NCI-H2029 (cell line): ENCODE data around the gene IGHMBP2.
A peak's percentile ranks its signal among the peaks of the same experiment; 100 is the strongest.

Experiments used
- DNase-seq: peaks from one replicate; lab custom pipeline; 2025; lab: John Stamatoyannopoulos, UW

The IGHMBP2 gene

DNA sequence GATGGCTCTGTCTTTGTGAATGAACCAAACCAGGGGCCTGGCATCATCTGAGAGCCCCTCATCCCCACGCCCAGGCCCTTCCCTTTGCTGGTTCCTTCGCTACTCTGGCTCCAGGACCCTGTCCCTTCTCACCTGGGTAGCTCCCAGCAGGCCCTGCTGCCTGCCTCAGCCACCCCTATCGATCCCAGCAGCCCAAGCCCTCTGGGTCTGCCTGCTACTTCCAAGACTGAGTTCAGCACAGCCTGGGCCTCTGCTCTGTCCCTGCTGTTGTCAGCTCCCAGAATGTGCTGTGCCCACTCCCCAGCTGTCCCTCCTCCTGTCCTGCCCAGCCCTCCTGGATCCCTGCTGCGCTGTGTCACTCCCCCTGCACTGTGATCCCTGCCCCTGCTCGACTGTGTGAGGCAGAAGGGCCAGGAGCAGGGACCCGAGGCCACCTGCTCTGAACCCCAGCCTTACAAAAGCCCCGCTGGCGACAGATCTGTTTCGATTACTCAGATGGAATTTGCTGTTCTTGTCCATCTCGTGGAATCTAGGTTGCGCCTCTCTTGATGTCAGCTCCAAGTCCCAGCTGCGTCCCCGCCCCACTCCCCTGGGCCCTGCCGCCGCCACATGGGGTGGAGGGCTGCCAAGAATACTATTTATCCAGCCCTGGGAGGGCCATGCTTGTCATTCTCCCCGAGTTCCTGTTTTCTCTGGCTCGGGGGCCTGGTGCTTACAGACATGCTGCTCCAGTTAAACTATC is 13.0 kb upstream of the IGHMBP2 start:
- DNase-seq = no peak

DNA sequence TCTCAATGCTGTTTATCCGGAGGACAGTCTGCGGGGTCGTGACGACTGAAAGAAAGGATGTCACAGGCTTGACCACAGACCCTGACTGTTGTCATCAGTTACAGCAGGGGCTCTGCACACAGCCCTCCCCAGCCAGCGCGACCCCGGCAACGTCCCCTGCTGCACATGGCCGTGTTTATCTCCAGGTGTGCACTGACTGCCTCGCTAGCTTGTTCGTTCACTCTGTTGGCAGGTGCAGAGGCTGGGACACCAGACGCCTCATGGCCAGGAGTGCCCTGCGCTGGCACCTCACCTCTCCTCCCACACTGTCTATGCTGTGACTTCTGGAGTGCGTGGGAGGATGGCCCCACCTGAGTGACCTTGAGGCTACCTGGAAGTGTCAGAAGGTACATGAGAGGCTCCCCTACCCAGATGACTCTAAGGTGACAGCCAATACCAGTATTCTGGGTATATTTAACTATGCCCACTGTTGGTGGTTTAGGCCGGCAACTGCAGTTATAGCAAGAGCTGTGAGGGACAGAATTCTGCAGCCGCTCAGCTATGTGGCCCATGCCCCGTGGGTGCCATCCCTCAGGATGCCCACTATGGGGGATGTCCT is 12.2 kb upstream of the IGHMBP2 start:
- no peak for DNase-seq

DNA sequence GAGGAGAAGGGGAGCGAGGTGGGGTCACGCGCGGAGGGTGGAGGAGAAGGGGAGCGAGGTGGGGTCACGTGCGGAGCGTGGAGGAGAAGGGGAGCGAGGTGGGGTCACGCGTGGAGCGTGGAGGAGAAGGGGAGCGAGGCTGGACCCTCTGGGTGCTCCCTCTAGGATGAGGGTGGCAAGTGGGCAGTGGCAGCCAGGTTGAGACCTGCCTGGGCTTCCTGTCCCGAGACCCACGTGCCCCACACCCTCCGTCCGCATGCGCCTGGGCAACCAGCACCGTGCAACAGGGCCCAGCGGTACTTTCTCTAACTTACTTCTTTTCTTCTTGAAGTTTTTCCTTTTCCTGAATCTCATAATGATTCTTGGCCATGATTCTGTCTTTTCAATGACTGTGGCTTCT is 11.1 kb upstream of the IGHMBP2 start:
- no peak for DNase-seq

DNA sequence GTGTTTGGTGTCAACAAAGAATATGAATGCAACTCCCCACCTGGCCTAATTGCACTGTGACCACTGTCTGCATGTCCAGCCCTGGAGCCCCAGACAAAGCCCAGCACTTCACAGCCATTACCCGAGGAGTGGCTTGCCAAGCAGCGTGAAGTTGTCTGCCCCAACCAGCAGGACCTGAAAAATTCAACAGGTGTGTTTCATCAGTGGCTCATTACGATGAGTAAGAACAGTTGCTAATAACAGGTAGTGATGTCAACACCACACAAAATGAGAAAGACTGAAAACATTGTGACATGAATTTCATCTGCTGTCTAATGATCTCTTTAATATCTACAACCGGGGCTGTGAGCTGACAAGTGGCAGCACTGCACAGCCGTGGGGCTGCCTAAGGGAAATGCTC is 10.4 kb upstream of the IGHMBP2 start:
- no peak for DNase-seq

DNA sequence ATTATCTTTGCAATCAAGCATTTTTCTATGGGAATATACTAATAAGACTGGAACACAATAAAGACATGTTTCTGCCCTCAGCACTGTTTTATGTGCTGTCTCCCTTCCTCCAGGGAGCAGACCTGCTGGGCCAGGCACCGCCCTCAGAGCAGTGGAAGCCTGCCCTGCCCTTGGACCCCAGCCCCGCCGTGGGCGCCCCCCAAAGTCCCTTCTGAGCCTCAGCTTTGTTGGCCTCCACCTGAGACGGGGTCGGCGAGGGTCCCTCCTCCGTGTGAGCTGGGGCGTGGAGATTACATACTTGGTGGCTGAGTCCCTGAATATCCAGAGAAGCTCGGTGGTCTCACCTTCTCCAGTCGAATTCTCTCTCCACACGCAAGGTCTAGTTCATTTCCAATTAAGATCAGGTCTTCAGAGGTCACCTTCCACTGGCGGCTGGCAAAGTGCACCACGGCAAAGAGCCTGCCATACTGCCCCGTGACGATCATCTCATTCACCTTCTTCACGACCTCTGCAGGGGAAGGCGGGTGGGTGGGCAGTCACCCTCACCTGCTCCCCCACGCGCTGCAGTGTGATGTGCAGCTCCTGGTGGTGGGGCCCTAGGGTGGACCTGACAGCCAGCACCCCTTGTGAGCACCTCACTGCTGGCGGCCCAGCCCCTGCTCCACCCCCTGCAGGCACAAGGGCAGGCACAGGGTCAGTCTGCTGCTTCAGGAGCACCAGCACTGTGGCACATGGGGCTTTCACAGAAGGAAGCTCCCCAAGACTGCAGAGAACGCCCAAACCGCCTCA is 7.3 kb upstream of the IGHMBP2 start:
- DNase-seq = no peak

DNA sequence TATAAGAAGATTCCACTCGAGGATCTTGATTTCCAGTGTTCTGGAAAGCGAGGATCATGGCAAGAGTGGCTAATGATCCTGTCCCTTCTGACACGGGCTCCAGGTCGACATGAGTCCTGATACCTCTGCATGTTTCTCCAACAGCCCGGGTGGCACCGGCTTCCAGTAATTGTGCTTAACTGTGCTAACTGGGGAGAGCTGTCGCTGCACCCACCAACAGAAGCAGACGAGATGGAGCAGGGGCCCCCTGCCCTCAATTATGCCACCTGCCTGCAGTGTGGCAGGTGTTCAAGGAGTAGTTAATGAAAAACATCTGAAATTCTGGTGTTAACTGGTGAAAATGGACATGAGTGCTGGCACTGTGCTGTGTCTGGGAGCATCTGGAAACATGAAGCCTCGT is 6.2 kb upstream of the IGHMBP2 start:
- no peak for DNase-seq

DNA sequence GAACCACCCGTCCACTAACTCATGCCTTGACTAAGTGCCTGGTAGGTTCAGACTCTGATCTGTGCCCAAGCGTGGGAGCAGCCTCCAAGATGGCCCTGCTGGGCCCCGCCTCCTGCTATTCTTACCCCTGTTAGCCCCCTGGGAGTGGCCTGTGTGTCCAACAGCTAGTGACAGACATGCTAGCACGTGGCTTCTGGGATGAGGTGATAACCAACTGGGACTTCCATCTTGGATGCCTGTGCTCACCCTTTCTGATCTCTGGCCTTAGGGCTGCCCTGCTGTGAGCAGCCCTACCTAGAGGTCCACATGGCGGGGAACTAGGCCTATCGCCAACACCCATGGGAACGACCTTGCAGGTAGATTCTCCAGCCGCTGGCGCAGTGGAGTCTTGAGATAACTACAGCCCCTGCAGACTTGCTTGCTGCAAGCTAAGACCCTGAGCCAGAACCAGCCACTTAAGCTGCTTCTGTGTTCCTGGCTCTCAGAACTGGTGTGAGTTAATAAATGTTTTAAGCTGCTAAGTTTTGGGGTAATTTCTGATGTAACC is 2.8 kb upstream of the IGHMBP2 start:
- DNase-seq = no peak

DNA sequence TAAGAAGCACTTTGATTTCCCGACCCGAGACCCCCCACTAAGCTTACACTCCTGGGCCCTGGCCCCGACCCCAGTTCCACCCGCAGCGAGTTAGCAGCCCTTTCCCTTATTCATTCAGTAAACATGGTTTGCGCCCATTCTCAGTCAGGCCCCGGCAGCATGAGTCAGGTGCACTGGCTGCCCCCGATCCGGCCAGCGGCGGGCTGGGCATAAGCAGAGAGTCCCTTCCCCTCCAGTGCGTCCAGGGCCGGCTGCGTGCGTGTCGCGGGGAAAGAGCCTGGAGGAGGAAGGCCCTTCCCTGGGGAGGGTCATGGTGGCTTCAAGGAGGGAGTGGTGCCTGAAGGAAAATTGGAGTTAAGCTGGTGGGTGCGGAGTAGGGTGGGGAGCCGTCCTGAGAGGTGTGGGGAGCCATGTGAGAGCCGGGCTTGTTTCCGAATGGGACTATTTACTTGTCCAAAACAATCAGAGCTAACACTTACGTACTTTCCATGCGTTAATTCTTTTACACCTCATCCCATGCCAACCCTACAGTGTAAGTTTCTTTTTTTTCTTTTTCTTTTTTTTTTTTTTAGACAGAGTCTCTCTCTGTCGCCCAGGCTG is 657 bp downstream of the IGHMBP2 start:
- no peak for DNase-seq

DNA sequence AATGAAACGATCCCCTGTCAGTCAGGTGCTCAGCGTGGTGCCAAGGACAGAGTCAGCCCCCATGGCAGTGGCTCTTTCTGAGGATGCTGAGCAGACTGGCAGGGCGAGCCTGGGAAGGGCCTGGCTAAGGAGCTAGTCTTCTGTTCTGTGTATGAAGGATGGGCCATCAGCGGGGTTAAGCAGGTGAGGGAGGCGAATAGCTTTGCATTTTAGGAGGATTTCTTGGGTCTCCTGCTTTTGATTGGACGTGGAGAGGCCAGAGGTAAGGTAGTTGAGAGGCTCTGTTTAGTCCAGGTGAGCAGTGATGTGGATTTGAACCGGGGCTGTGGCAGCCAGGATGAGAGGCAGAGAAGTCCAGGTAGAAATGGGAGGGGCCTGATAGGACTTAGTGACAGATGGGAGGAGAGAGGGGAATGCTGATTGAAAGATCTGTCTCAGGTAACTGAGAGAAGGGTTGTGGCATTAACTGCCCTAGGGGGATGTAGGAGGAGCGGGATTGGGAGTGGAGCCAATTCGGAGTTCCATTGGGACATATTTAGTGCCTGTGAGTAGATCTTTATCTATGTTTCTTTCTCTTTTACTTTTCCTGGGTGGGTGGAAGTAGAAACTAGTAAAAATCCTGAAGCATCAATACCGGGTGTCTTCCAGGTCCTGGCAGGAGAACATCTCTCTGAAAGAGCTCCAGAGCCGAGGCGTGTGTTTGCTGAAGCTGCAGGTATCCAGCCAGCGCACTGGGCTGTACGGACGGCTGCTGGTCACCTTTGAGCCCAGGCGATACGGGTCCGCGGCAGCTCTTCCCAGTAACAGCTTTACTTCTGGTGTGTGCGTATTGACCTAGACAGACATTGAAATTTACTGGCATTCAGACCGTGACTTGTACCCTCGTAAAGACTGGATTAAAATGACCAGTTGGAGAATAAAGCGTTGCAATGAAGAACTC is 2.0 kb downstream of the IGHMBP2 start:
- DNase-seq = no peak

DNA sequence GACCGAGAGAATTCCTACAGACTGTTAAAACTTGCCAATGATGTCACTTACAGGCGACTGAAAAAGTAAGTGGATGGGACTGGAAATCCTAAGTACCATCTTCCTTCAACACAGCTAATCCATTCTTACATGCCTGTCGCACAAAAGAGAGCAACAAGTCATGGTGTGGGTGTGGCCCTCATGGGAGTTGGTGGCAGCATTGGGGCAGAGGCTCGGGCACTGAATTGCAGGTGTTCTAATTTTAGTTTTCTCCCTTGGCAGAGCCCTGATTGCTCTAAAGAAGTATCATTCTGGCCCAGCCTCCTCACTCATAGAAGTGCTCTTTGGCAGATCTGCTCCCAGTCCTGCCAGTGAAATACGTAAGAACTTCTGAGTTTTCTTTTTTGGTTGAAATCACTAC is 4.6 kb downstream of the IGHMBP2 start:
- no peak for DNase-seq

DNA sequence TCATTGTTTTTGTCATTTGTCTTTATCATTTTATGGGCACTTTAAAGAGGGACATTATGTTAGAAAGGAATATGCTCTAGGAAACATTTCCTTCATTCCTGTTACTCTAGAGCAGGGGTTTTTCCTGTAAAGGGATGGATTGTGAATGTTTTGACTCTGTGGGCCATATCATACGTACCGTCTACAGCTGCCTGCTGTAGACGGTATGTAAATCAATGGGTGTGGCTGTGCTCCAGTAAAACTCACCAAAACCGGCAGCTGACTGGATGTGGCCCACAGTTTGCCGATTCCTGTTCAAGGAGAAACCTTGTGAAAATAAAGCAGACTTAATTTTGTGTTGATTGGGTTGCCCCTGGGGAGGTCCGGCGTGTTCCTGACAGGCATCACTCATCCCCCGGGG is 7.3 kb downstream of the IGHMBP2 start:
- no peak for DNase-seq

DNA sequence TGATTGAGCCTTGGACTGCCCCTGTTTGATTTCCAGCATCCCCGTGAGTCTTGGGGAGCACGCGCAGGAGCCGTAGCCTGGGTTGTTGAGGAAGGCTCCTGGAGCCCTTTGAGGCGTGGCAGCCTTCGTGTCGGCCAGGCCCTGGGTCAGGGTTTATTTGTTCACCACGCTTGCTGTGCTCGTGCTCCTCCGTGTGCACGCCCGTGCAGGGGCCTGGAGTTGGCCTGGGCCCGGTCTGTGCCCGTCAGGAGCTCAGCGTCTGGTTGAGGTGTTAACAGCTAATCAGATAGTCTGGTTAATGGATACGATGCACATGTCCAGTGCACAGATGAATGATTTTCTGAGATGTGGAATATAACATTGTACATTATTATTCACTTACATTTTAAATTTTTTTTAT is 8.0 kb downstream of the IGHMBP2 start:
- no peak for DNase-seq

DNA sequence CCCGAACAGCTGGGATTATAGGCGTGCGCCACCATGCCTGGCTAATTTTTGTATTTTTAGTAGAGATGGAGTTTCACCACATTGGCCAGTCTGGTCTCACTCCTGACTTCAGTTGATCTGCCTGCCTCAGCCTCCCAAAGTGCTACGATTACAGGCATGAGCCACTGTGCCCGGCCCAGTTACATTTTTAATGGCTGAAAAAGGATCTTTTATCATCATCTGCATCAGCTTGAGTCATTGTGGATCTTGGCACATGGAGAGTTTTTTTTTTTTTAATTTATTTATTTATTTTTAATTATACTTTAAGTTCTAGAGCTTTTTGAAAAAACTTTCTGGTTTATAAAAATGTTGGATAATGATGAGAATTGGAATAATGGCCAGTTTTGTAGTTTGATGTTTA is 8.6 kb downstream of the IGHMBP2 start:
- DNase-seq = no peak

DNA sequence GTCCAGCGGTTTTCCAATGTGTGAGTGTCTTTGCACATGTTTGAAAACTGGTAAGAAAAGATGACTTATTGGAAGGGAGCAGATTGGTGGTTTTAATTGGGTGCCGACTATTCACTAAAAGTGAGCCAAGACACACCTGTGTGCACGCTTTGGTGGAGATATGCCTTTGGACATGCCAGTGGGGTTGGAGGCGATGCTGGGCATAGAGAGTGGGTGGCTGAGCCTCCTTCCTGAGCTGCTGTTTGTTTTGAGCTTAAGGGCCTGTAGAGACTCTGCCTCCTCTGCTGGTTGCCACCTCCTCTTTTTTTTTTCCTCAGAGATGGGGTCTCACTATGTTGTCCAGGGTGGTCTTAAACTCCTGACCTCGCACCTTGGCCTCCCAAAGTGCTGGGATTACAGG is 9.5 kb downstream of the IGHMBP2 start:
- DNase-seq = no peak

DNA sequence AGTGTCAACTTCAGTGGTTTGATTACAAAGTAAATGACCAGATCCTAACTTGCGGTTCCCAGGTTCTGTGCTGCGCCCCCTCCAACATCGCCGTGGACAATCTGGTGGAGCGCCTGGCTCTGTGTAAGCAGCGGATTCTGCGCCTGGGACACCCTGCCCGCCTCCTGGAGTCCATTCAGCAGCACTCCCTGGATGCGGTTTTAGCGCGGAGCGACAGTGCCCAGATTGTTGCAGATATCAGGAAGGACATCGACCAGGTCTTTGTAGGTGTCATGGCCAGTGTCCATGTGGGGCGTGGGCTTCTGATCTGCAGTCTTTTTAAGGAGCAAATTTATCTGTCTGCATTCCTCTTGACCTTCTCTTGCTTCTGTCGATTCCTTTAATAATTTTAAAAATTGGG is 11.1 kb downstream of the IGHMBP2 start:
- no peak for DNase-seq

DNA sequence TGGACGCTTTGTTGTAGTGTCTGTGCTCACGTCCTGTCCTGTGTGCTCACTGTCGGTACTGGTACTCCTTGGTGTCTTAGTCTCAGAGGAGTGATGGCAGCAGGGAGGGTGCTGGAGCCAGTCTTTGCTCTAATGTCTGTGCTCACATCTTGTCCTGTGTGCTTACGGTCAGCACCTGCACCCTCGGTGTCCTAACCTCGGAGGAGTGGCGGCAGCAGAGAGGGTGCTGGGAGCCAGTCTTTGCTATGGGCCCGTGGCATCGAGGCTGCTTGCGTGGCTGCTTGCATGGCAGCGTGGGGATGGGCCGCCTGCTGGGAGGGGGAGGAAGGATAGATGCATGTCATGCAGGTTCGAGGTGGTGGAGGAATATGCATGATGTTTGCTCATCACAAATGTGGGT is 12.7 kb downstream of the IGHMBP2 start:
- no peak for DNase-seq

DNA sequence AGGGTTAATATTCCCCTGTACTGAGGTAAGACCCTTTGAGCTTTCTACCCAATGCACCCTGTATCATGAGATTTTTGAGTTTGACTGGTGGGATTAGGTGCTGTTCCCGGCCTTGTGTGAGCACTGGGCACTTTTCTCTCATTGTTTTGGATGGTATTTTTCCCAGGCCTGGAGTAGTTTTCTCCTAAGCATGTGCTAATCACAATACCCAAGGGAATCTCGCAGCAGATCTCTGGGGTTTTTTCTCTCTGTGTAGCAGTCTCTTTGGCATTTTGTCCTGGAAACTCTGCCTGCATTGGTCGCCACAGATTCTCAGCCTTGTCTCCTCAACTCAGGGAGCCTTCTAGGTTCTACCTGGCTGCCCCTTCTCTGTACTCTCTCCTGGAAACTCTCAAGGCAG is 19.9 kb downstream of the IGHMBP2 start:
- DNase-seq = no peak

DNA sequence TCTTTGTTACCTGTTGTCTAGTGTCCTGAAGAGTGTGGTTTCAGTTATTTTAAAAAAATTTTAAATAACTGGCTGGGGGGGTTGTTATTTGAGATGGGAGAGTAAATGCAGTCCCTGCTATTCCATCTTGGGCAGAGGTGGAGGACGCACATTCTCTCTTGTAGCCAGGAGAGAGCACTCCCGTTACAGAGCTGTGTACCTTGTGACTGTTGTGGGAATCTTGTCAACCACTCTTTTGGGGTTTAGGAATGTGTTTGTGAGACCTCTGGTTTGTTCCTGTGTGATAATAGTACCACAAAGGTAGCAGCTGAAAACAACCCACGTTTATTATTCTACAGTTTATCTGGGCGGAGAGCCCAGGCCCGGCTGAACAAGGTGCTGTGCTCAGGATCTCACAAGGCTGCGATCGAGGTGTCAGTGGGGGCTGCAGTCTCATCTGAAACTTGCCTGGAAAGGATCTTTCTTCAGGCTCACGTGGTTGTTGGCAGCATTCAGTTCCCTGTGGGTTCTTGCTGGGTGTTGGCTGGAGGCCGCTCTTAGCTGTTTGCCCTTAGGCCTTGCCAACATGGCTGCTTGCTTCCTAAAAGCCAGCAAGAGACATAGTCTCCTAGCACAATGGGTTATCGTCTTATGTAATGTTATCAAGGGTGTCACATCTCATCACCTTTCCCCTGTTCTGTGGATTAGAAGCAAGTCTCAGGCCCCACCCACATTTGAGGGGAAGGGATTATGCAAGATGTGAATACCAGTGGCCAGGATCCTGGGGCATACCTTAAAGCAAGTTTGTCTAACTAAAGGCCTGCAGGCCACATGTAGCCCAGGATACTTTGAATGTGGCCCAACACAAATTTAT is 20.6 kb downstream of the IGHMBP2 start:
- no peak for DNase-seq

DNA sequence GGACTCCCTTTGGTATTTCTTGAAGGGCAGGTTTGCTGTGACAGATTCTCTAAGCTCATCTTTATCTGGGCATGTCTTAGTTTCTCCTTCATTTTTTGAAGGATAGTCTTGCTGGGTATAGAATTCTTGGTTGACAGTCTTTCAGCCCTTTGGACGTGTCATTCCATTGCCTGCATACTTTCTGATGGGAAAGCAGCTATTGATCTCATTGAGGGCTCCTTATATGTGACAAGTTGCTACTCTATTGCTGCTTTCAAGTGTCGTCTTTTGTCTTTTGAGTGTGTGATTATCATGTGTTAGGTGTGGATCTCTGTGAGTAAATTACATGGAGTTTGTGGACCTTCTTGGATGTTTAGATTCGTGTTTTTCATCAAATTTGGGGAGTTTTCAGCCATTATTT is 21.9 kb downstream of the IGHMBP2 start:
- no peak for DNase-seq

DNA sequence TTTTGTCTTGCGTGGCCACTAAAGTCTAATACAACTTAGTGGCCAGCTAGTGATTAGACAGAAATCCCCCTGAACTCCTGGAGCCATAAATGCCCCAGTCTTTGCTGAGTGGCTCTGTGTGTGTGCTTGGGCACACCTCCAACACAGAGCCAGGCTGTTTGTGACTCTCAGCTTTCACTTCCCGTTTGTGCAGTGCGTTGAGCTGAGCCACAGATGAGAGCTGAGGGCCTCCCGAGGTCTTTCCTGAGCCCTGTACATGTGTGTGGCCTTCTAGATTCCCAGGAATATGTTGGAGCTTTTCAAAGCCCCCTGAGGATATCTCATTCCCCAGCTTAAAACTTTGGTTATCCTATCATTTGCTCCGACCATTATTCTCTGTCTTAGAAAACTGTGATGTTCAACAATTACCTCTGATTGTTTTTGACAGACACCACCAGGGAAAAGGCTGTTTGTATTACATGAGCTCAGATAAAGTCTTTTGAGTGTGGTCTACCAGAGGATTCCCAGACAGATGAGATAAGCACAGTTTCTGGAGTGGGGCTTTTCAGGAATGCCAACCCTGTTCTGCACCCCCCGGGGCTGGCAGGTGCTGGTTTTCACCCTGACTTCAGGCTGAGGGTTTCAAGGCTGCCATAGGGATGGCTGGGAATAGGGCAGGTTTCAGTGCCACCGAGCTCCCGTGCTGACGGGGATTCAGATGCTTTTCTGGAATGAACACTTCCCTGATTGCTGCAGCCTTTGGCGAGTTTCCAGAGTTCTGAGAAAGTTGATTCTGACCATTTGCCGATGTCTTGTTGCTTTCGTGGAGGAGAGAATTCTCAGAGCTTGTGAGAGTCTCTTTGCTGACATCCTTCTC is 23.8 kb downstream of the IGHMBP2 start:
- peak; percentile 39 for DNase-seq
